G401 (cell line): Measurements from ENCODE around the gene PSMD4. TPM values are rescaled to one million over a fixed set of nuclear protein-coding genes. Genes with fewer than 3 reads are reported as not detected.
A peak's percentile ranks its signal among the peaks of the same experiment; 100 is the strongest.
"Not testable (repeated sequence)": the region's sequence is repeated elsewhere in the genome, so short reads cannot be mapped to it uniquely, and the experiment has no call there.

Experiments
- DNase-seq: peaks from one replicate; pipeline ENCODE4 v3.0.0-alpha.2; 2015; ENCODE audit warnings: low spot score
- in situ Hi-C: cut with HindIII; loops from 2 replicates; pipeline ENCODE4 v1.10.0; 2016; ENCODE audit warnings: low sequenced_read_pairs, mixed read lengths
- total RNA-seq: library from RNA; depleted of rRNA; stranded (reverse); fragments of >200 nt; shearing (Covaris generic); gene quantifications from 2 replicates; pipeline ENCODE4 v1.2.3, GENCODE V29; 2014; rRNA removed

PSMD4 gene
- 242 and 285 TPM in 2 replicates for total RNA-seq

GRCh38 chr1:151254217-151255213 is at the start of gene PSMD4:
TSS of gene PSMD4 (plus strand) at chr1:151254734. CDS start at chr1:151254783, 49 bp downstream.
- in situ Hi-C loops: no loop called here
- peak; percentile 98 for DNase-seq

- in situ Hi-C loops, DNase-seq: not testable (repeated sequence)
These were observed 49.1 kb upstream of the PSMD4 start for GRCh38 chr1:151205381-151205965.

GRCh38 chr1:151210830-151211229 is 43.7 kb upstream of the PSMD4 start:
- DNase-seq: no peak
- in situ Hi-C loops: no loop called here

GRCh38 chr1:151211972-151212705 is 42.4 kb upstream of the PSMD4 start:
- in situ Hi-C loops: no loop called here
- DNase-seq: no peak

GRCh38 chr1:151213560-151213959 is 41.0 kb upstream of the PSMD4 start:
- in situ Hi-C loops: no loop called here
- no peak for DNase-seq

- no peak for DNase-seq
- in situ Hi-C loops: no loop called here
These were observed 32.9 kb upstream of the PSMD4 start for GRCh38 chr1:151221616-151222015.

- DNase-seq: peak; percentile 72
- in situ Hi-C loops: no loop called here
These were observed 32.4 kb upstream of the PSMD4 start for GRCh38 chr1:151222130-151222529.

GRCh38 chr1:151235235-151235634 is 19.3 kb upstream of the PSMD4 start:
- in situ Hi-C loops: no loop called here
- DNase-seq: no peak

GRCh38 chr1:151237678-151238466 is 16.7 kb upstream of the PSMD4 start:
- no peak for DNase-seq
- in situ Hi-C loops: no loop called here

- in situ Hi-C loops: no loop called here
- DNase-seq: no peak
These were observed 16.1 kb upstream of the PSMD4 start for GRCh38 chr1:151238467-151238739.

GRCh38 chr1:151242442-151242841 is 12.1 kb upstream of the PSMD4 start:
- DNase-seq: no peak
- in situ Hi-C loops: no loop called here

- in situ Hi-C loops: no loop called here
These were observed 10.8 kb upstream of the PSMD4 start for GRCh38 chr1:151243683-151244216.

GRCh38 chr1:151246786-151247185 is 7.7 kb upstream of the PSMD4 start:
- in situ Hi-C loops: no loop called here
- DNase-seq: no peak

More at GRCh38 chr1:151243683-151244216, 10.8 kb upstream of the PSMD4 start:
- DNase-seq: no peak

GRCh38 chr1:151251656-151252470 is 2.7 kb upstream of the PSMD4 start:
- in situ Hi-C loops: no loop called here
- peak; percentile 81 for DNase-seq

- DNase-seq: no peak
- in situ Hi-C loops: no loop called here
These were observed 847 bp downstream of the PSMD4 start for GRCh38 chr1:151255381-151255780.

GRCh38 chr1:151259351-151259750 is 4.8 kb downstream of the PSMD4 start:
- no peak for DNase-seq
- in situ Hi-C loops: no loop called here

GRCh38 chr1:151265446-151266236 is 11.1 kb downstream of the PSMD4 start:
- in situ Hi-C loops: loop anchor here (10.0 kb wide), 1 partner anchor 171 kb away; no protein-coding TSS in a partner anchor
- DNase-seq: no peak
